GM19467 (cell line): ENCODE measurements around the gene SLC1A3.
"Not testable (repeated sequence)": the region's sequence is repeated elsewhere in the genome, so short reads cannot be mapped to it uniquely, and the experiment has no call there.

Source experiments
- ATAC-seq: cut with Tn5 transposase; IDR thresholded peaks from one replicate; pipeline ENCODE4 v1.9.1; 2021; ENCODE audit warnings: mild to moderate bottlenecking, moderate library complexity; ENCODE audit not compliant: unreplicated experiment

Gene SLC1A3

DNA sequence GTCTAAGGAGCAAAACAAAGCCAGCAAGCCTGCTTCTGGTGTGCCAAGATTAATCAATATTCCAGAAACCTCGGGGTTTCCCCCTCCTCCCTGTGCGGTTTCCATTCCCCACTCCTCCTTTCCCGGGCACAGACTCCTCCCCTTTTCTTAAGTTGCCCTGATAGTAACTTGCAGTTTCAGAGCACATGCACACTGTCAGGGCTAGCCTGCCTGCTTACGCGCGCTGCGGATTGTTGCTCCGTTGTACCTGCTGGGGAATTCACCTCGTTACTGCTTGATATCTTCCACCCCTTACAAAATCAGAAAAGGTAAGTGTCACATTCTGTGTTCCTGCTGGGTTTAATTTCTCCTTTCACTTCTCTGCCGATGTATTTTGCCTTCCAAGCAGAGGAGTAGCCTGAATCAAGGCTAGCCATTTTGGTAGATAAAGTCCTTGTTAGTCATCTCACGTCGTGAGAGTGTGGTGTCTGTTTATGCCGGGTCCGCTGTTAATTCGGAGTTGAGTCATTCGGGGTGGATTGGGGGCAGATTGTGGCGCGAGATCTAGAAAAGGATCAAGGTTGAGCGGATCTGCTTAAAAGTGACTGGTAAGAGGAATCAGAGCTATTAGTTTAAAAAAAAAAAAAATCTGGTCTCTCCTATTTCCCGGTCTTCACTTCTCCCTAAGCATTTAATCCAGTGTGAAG lies at the start of gene SLC1A3:
TSS of gene SLC1A3 (plus strand) at position 179 of the 686 bp plus-strand sequence. CDS start 1,818 bp downstream, outside the sequence.
- peak; percentile 80 for ATAC-seq

- ATAC-seq, result no peak
These were observed 47.8 kb upstream of the SLC1A3 start for GRCh38 chr5:36558641-36559040.

- no peak for ATAC-seq
These were observed 44.8 kb upstream of the SLC1A3 start for GRCh38 chr5:36561601-36562000.

DNA sequence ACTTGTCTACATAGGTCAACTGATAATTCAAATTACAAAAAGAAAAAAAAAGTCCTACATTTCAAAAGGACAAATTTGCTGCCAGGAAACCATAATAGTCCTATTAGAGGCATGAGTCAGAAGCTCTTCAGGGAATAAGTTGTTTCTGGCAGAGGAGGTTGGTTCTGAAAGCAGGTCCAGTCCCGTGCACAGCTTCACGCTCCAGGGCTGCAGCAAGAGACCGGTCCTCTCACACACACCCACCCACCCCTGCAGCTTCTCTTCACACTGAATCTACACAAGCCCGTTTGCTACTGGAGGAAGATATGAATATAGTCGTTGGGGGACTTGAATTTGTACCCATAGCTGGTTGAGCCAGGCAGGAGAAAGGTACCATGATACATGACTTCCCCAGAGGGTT lies 36.9 kb upstream of the SLC1A3 start:
- ATAC-seq, result no peak

DNA sequence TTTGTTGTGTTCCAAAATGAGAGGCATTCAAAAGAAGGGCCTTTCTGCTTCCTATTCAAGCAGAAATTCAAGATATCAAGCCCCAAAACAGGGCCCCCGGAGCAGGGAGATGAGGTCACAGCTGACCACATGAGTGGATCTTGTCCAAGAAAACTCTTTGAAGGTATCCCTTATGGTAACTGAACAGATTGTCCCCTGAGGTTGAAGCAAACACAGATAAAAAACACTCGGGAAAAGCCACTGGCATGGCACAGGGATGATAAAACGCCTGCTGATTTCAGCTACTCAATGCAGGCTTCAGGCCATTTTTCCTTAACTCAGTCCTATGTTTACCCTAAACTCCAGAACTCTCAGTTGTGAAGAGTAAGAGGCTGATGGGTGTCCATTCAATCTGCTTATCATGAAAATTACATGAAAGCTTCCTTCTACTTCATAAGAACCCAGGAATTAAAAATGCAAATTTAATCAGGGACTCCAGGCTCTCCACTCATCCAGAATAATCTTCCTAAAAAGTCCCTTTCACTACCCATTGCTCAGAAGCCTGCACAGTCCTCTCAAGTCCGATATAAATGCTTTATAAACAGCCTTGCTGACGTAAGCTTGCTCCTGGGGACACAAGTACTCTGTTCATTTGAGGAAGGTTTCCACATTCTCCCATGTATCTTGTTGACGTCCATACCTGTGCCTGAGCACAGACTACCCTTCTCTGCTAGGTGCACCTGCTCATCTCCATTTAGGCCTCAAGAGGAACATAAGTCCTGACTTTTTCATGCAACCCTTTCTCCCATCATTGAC lies 35.9 kb upstream of the SLC1A3 start:
- ATAC-seq, result no peak

GRCh38 chr5:36571401-36572042 lies 34.9 kb upstream of the SLC1A3 start:
- no peak for ATAC-seq

DNA sequence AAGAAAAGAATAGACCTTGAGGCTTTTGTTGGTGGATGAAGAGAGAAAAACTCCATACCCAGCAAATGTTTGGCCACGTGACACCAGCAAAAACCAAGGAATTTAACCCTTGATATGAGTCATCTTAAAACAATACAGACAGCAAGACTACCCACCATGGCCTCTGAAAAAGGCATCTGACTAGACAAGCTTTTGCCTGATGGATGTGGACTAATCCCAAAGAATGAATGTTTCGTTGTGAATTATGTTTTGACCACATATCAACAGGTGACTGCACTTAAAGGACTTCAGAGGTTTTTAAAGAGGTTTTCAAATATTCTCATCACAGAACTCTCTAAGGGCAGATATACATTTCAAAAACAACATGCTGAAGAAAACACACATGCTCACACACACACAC lies 33.0 kb upstream of the SLC1A3 start:
- ATAC-seq, result no peak

GRCh38 chr5:36575361-36575781 lies 31.0 kb upstream of the SLC1A3 start:
- no peak for ATAC-seq

DNA sequence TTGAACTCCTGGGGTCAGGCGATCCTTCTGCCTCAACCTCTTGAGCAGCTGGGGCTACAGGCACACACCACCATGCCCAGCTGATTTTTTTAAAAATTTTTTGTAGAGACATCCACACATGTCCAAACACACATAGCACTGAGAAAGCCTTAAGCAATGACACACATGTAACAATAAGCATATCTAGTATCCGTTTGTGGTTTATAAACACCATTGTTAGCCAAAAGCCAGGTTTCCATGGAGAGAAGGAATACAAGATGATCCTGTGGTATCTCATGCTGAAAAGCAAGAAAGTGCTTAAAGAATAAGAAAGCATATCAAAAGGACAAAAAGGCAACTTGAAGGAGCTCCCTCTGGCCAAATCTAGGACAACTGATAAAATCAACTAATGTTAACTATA lies 29.7 kb upstream of the SLC1A3 start:
- no peak for ATAC-seq

DNA sequence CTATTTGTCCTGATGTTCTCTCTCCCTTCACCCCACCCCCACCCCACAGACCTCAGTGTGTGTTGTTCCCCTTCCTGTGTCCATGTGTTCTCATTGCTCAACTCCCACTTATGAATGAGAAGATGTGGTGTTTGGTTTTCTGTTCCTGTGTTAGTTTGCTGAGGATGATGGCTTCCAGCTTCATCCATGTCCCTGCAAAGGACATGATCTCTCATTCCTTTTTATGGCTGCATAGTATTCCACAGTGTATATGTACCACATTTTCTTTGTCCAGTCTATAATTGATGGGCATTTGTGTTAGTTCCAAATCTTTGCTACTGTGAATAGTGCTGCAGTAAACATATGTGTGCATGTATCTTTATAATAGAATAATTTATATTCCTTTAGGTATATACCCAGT lies 26.5 kb upstream of the SLC1A3 start:
- ATAC-seq, result not testable (repeated sequence)

DNA sequence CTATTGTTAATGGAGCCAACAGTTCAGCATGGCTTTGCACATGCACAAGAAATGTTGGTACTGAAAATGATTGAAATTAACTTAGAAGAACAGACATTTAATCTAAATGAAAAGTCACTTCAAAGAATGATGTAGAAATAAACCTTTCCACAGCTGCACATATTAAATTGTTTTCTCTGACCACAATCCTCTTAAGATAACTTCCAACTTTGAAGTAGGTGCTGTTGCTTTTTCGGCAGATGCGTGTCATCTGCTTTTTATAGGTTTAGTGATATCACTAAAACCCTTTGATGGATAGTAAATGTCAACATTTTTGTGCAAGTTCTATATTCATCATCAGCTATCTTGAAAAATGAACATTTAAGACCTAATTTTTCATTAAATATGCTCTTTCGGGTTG lies 25.3 kb upstream of the SLC1A3 start:
- ATAC-seq, result no peak

GRCh38 chr5:36584009-36584875 lies 22.2 kb upstream of the SLC1A3 start:
- no peak for ATAC-seq

- no peak for ATAC-seq
These were observed 20.7 kb upstream of the SLC1A3 start for GRCh38 chr5:36585701-36586100.

DNA sequence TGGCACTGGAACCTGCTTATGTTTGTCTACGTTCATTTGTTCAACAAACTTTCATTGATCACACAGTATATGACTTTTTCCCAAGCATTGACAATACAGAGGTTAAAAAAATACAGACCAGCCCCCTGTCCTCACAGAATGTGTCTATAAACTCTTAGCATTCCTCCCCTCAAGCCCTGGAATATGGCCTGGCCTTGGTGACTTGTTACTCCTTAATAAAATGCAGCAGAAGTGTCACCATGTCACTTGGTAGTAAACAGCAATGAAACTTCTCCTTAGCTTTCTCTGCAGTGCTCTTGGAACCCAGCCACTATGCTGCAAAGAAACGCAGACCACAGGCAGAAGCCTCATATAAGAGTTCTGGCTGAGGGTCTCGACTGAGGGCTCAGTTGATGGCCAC lies 19.1 kb upstream of the SLC1A3 start:
- no peak for ATAC-seq

- ATAC-seq, result not testable (repeated sequence)
These were observed 16.7 kb upstream of the SLC1A3 start for GRCh38 chr5:36589735-36590134.

- ATAC-seq, result no peak
These were observed 15.7 kb upstream of the SLC1A3 start for GRCh38 chr5:36590513-36591286.

DNA sequence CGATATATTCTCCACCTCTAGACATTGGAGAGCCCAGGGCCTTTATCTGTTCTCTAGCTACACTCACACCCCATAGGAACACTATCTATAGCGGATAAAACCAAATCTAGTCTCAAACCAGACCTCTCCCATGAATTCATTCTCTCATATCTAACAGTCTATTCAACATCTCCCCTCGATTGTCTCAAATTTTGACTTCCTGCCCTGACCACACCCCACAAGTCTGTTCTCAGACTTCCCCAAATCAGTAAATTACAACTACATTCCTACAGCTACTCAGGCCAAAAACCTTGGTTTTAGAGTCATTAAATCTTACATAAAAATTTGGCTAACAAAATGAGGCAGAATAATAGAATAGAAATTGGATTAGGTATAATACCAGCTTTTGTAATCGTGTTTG lies 12.5 kb upstream of the SLC1A3 start:
- ATAC-seq, result no peak

GRCh38 chr5:36596247-36596646 lies 10.2 kb upstream of the SLC1A3 start:
- ATAC-seq, result no peak

- ATAC-seq, result no peak
These were observed 9.7 kb upstream of the SLC1A3 start for GRCh38 chr5:36596756-36597155.

DNA sequence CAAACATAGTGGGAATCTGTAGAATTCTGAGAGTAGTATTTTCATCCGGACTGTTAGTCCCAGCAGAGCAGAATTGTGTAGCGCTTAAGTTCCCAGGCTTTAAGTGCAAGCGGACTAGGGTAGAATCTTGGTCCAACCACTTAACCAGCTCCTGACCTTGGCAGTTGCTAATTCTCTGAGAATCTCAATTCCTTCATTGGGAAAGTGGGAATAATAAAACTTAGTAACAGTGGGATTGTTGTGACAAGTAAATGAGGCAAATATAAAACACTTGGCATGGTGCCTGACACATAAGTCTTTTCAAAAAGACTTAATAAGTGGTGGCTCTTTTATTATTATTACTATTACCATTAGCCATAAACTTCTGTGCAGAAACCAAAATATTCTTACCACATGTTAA lies 8.4 kb upstream of the SLC1A3 start:
- no peak for ATAC-seq
